ENCODE results near the gene DNAJA2. TPM values are rescaled to one million over a fixed set of nuclear protein-coding genes. Genes with fewer than 3 reads are reported as not detected.

Gene DNAJA2
- total and polyA plus RNA-seq, 2 experiments from 2014 or later = 62.3 to 72.8 TPM

GRCh38 chr16:46922239-46922638, 51.2 kb downstream of the DNAJA2 start:
- no peak overlapping the region for H3K27ac ChIP-seq
- no peak overlapping the region for H2AFZ ChIP-seq
- H3K36me3 ChIP-seq (replicated peaks; ENCODE audit: insufficient read depth, low read depth) = no peaks in the 10 kb centered on the region
- H4K20me1 ChIP-seq (ENCODE audit: insufficient read depth, poor library complexity, severe bottlenecking) = no peaks in the 10 kb centered on the region
- no peaks in the 10 kb centered on the region for H3K9me2 ChIP-seq (replicated peaks; ENCODE audit: insufficient read depth)
- no peak overlapping the region for H3K4me3 ChIP-seq
- H3K4me2 ChIP-seq = no peak overlapping the region
- H3K4me1 ChIP-seq (ENCODE audit: insufficient read depth) = no peaks in the 10 kb centered on the region
- no peak for DNase-seq (ENCODE audit: low spot score)
- no peaks in the 10 kb centered on the region for H3K9me3 ChIP-seq (ENCODE audit: low read depth)
- whole genome bisulfite sequencing (ENCODE audit: low lambda C conversion rate, missing lambda C conversion rate) = 95% methylated on average over 10 of the region's 10 CpGs
- H3K79me2 ChIP-seq = no peaks in the 10 kb centered on the region
- no peak for TF ChIP-seq EZH2phosphoT487 (IDR thresholded peaks at IDR 0.05; ENCODE audit: low read depth, severe bottlenecking, unreplicated experiment)
- no peak for TF ChIP-seq CTCF (IDR thresholded peaks at IDR 0.05; ENCODE audit: poor library complexity)
- no peak for TF ChIP-seq EZH2 (IDR thresholded peaks at IDR 0.05; ENCODE audit: borderline replicate concordance)
- no peaks in the 10 kb centered on the region for H3K27me3 ChIP-seq

- no peak overlapping the region for H3K4me2 ChIP-seq
- H3K27ac ChIP-seq = no peak overlapping the region
- H4K20me1 ChIP-seq (ENCODE audit: insufficient read depth, poor library complexity, severe bottlenecking) = no peaks in the 10 kb centered on the region
- DNase-seq (ENCODE audit: low spot score) = no peak
- H2AFZ ChIP-seq = no peak overlapping the region
- WGBS (ENCODE audit: low lambda C conversion rate, missing lambda C conversion rate) = 82% methylated on average over 8 of the region's 9 CpGs
- no peaks in the 10 kb centered on the region for H3K9me3 ChIP-seq (ENCODE audit: low read depth)
- H3K9me2 ChIP-seq (replicated peaks; ENCODE audit: insufficient read depth) = no peaks in the 10 kb centered on the region
- H3K36me3 ChIP-seq (replicated peaks; ENCODE audit: insufficient read depth, low read depth) = no peaks in the 10 kb centered on the region
- H3K27me3 ChIP-seq = no peaks in the 10 kb centered on the region
- no peaks in the 10 kb centered on the region for H3K4me1 ChIP-seq (ENCODE audit: insufficient read depth)
- no peak overlapping the region for H3K4me3 ChIP-seq
- H3K79me2 ChIP-seq = no peaks in the 10 kb centered on the region
- TF ChIP-seq EZH2phosphoT487 (IDR thresholded peaks at IDR 0.05; ENCODE audit: low read depth, severe bottlenecking, unreplicated experiment) (no peak), CTCF (IDR thresholded peaks at IDR 0.05; ENCODE audit: poor library complexity) (no peak), EZH2 (IDR thresholded peaks at IDR 0.05; ENCODE audit: borderline replicate concordance) (no peak)
These were observed 52.9 kb downstream of the DNAJA2 start for GRCh38 chr16:46920402-46921068.

GRCh38 chr16:46918905-46919792, 54.3 kb downstream of the DNAJA2 start:
- TF ChIP-seq CTCF (IDR thresholded peaks at IDR 0.05; ENCODE audit: poor library complexity) = no peak
- no peak for TF ChIP-seq EZH2 (IDR thresholded peaks at IDR 0.05; ENCODE audit: borderline replicate concordance)
- TF ChIP-seq EZH2phosphoT487 (IDR thresholded peaks at IDR 0.05; ENCODE audit: low read depth, severe bottlenecking, unreplicated experiment) = no peak
- Histone ChIP-seq H3K9me3 (ENCODE audit: low read depth) (no peaks in the 10 kb centered on the region), H3K4me1 (ENCODE audit: insufficient read depth) (no peaks in the 10 kb centered on the region), H3K36me3 (replicated peaks; ENCODE audit: insufficient read depth, low read depth) (no peaks in the 10 kb centered on the region), H2AFZ (no peak overlapping the region), H3K9me2 (replicated peaks; ENCODE audit: insufficient read depth) (no peaks in the 10 kb centered on the region), H3K4me3 (no peak overlapping the region), H3K4me2 (no peak overlapping the region), H3K27me3 (no peaks in the 10 kb centered on the region), H3K79me2 (no peaks in the 10 kb centered on the region), H4K20me1 (ENCODE audit: insufficient read depth, poor library complexity, severe bottlenecking) (no peaks in the 10 kb centered on the region), H3K27ac (no peak overlapping the region)
- 49% methylated on average over 21 of the region's 21 CpGs for WGBS (ENCODE audit: low lambda C conversion rate, missing lambda C conversion rate)
- DNase-seq (ENCODE audit: low spot score) = peak; percentile 45
